ENCODE results near the gene MLLT6. TPM values are rescaled to one million over a fixed set of nuclear protein-coding genes. Genes with fewer than 3 reads are reported as not detected.

MLLT6 gene
- total and polyA plus RNA-seq, 2 of the 13 experiments (the other 11 are each of a cell fraction or from before 2014, with no cell fraction given): 50.7 to 69.5 TPM

GRCh38 chr17:38751808-38752307 is 46.8 kb downstream of the MLLT6 start (continued):
- no peak for TF ChIP-seq PCBP2 (optimal IDR thresholded peaks at IDR 0.05; ENCODE audit: low read depth, low read length, poor library complexity, severe bottlenecking)
- TF ChIP-seq ZNF660 (CRISPR knock-in tag; IDR thresholded peaks at IDR 0.05; ENCODE audit: borderline replicate concordance, low read depth): no peak
- TF ChIP-seq RAD51 (IDR thresholded peaks at IDR 0.05; ENCODE audit: borderline replicate concordance): no peak
- TF ChIP-seq HDAC2 (CRISPR knock-in tag; IDR thresholded peaks at IDR 0.05): peak; percentile 72; the same call in 1 of the 2 replicates
- TF ChIP-seq ZNF530 (CRISPR knock-in tag; IDR thresholded peaks at IDR 0.05; ENCODE audit: low read depth): no peak
- no peak for TF ChIP-seq TCF7L2 (IDR thresholded peaks at IDR 0.05; ENCODE audit: low read depth, low read length)
- no peak for TF ChIP-seq NFE2L2 (IDR thresholded peaks at IDR 0.05; ENCODE audit: low read length)
- peak; percentile 49; the same call in 1 of the 2 replicates for TF ChIP-seq SNAPC5 (CRISPR knock-in tag; IDR thresholded peaks at IDR 0.05; ENCODE audit: borderline replicate concordance)
- peak; percentile 18; the same call in 1 of the 2 replicates for TF ChIP-seq ZNF230 (CRISPR knock-in tag; IDR thresholded peaks at IDR 0.05)
- no peak for TF ChIP-seq EHMT2 (IDR thresholded peaks at IDR 0.05; ENCODE audit: borderline replicate concordance, low read depth, low read length)
- no peak for TF ChIP-seq RFX3 (CRISPR knock-in tag; IDR thresholded peaks at IDR 0.05)
- TF ChIP-seq MTERF4 (CRISPR knock-in tag; IDR thresholded peaks at IDR 0.05): peak; percentile 95; the same call in 1 of the 2 replicates
- TF ChIP-seq TSC22D2 (CRISPR knock-in tag; IDR thresholded peaks at IDR 0.05; ENCODE audit: borderline replicate concordance): peak; percentile 86; the same call in 1 of the 2 replicates
- no peak for TF ChIP-seq ZNF251 (CRISPR knock-in tag; IDR thresholded peaks at IDR 0.05)
- TF ChIP-seq ZNF724P (CRISPR knock-in tag; IDR thresholded peaks at IDR 0.05; ENCODE audit: borderline replicate concordance): no peak
- peak; percentile 61; the same call in 1 of the 2 replicates for TF ChIP-seq POLR2G (IDR thresholded peaks at IDR 0.05; ENCODE audit: low read depth, low read length)
- TF ChIP-seq ATF1 (CRISPR knock-in tag; IDR thresholded peaks at IDR 0.05): no peak
- TF ChIP-seq MTF2 (CRISPR knock-in tag; IDR thresholded peaks at IDR 0.05; ENCODE audit: borderline replicate concordance): 0 out of 2 replicates have a peak, but pooled peaks have one; percentile 9
- TF ChIP-seq SPEN (CRISPR knock-in tag; IDR thresholded peaks at IDR 0.05; ENCODE audit: low read depth): no peak
- peak; percentile 47; the same call in 1 of the 2 replicates for TF ChIP-seq NR2F2 (IDR thresholded peaks at IDR 0.05; ENCODE audit: borderline replicate concordance, low read depth)
- TF ChIP-seq SYNCRIP (IDR thresholded peaks at IDR 0.05; ENCODE audit: insufficient read depth, low read depth, low read length): no peak
- peak; percentile 41; the same call in 1 of the 2 replicates for TF ChIP-seq ZGPAT (CRISPR knock-in tag; IDR thresholded peaks at IDR 0.05)
- no peak for TF ChIP-seq ZFP36L1 (CRISPR knock-in tag; IDR thresholded peaks at IDR 0.05)
- TF ChIP-seq ZFP1 (CRISPR knock-in tag; IDR thresholded peaks at IDR 0.05): no peak
- peak; percentile 72; the same call in 1 of the 2 replicates for TF ChIP-seq KMT2B (CRISPR knock-in tag; IDR thresholded peaks at IDR 0.05)
- TF ChIP-seq POLR2A (IDR thresholded peaks at IDR 0.05; ENCODE audit: insufficient read depth in 1 of 2, low read depth in 2 of 2, low read length in 2 of 2): peak in 1 of 2 experiments; percentile 45; a peak in 2 of 4 replicates
- no peak for TF ChIP-seq ZBTB46 (CRISPR knock-in tag; IDR thresholded peaks at IDR 0.05; ENCODE audit: borderline replicate concordance)
- TF ChIP-seq ATF7-NPFF (CRISPR knock-in tag; IDR thresholded peaks at IDR 0.05; ENCODE audit: low read depth): peak; percentile 74
- no peak for TF ChIP-seq ZNF501 (CRISPR knock-in tag; IDR thresholded peaks at IDR 0.05)

All from HepG2 (cell line).